Activated CD4-positive, alpha-beta T cell treated with anti-CD3 and anti-CD28 coated beads for 36 hours (primary cell): ENCODE results near the gene MROH8. TPM values are rescaled to one million over a fixed set of nuclear protein-coding genes. Genes with fewer than 3 reads are reported as not detected.

ENCODE experiments used
- total RNA-seq, 2 experiments: library from RNA; stranded (reverse); gene quantifications; one replicate each; pipeline ENCODE4 v1.2.3, GENCODE V29; 2021

MROH8 gene
- total RNA-seq, 2 experiments from 2014 or later, result 3.0 to 4.5 TPM

Other genes starting within 250 kb of the MROH8 start
- 10 to 100 TPM; 35.6 to 36.9 TPM for gene SAMHD1, start 227.8 kb downstream of the MROH8 start, total RNA-seq
- gene RBL1, start 83.6 kb downstream of the MROH8 start, total RNA-seq, result 10 to 100 TPM; 39.5 to 43.2 TPM
- gene RPN2, start 218 bp downstream of the MROH8 start, total RNA-seq, result 100 to 1,000 TPM; 103 to 115 TPM
- not detected for gene GHRH, start 82.3 kb upstream of the MROH8 start, total RNA-seq
- gene MANBAL, start 110.1 kb upstream of the MROH8 start, total RNA-seq, result 10 to 100 TPM; 11.9 to 13.5 TPM
- 1 to 10 TPM; 4.2 to 5.7 TPM for gene SRC, start 166.6 kb upstream of the MROH8 start, total RNA-seq